22Rv1 (cell line): ENCODE measurements around the gene PDGFRA.

Experiments used
- H3K27ac ChIP-seq: fragments of 450-650 bp; 2 replicates; pipeline ENCODE4 v1.5.1; 2017
- ZFX ChIP-seq: fragments of 450-650 bp; IDR thresholded peaks from 2 replicates; pipeline ENCODE4 v1.6.1; 2017; ENCODE audit warnings: antibody characterized with exemption, borderline replicate concordance
- TF ChIP-seq, protein P1 (sequence below): fragments of 450-650 bp; IDR thresholded peaks from 2 replicates; pipeline ENCODE4 v1.5.1; 2017; ENCODE audit warnings: mild to moderate bottlenecking

PDGFRA gene

DNA sequence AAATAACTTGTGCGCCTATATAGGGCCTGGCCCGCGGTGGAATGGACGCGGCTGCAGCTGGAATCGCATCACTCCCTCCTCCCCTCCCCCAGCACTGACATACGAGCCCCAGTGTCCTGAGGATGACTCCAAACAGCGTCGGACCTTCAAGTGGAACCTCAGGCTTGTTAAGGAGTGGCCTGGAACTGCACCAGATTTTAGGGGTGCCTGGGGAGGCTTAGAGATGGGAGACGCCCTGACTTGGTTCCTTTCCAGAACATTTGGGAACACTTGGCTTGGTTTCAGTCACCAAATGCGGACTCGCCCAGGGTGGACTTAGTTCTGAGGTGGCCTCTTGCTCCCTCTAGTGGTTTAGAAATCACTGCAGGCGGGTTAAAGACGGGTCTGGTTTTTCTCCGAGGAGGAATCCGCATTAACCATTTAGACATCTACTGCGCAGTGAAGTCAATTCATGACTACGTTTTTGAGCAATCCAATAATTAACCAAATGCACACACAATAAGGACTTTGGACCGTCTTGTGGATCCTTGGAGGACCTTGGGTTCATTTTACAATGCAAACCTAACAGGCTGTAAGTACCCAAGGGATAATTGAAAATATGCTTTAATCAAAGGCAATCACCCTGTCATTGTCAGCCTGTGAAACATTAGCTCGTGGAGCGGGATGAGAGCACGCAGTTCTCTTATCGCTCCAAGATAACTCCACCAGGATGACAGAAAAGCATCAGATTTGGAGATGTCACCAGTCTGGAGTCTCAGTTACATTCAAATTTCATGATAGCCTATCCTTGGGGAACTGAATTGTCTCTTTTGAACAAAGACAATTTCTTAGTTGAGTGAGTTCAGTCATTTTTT, 11.2 kb upstream of the PDGFRA start:
- H3K27ac ChIP-seq = no peak overlapping the region
- TF ChIP-seq ZFX = no peak
- TF ChIP-seq, protein P1, sequence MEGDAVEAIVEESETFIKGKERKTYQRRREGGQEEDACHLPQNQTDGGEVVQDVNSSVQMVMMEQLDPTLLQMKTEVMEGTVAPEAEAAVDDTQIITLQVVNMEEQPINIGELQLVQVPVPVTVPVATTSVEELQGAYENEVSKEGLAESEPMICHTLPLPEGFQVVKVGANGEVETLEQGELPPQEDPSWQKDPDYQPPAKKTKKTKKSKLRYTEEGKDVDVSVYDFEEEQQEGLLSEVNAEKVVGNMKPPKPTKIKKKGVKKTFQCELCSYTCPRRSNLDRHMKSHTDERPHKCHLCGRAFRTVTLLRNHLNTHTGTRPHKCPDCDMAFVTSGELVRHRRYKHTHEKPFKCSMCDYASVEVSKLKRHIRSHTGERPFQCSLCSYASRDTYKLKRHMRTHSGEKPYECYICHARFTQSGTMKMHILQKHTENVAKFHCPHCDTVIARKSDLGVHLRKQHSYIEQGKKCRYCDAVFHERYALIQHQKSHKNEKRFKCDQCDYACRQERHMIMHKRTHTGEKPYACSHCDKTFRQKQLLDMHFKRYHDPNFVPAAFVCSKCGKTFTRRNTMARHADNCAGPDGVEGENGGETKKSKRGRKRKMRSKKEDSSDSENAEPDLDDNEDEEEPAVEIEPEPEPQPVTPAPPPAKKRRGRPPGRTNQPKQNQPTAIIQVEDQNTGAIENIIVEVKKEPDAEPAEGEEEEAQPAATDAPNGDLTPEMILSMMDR = peak; percentile 88

DNA sequence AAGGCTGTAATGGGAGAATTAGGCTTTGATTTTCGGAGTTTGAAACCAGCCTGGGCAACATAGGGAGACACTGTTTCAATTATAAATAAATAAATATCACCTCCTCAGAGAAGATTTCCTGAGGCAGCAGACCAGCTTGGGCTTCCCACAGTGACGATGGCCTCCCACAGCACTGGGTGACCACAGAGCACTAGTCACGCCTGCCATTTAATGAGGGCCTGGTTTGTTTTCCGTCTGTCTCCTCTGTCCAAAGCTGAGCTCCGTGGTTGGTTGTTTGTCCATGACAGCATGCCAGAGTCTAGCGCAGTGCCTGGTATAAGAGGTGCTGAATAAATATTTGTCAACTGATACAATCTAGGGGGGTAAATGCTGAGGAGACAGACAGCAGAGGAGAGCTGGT, 10.4 kb upstream of the PDGFRA start:
- no peak for TF ChIP-seq ZFX
- TF ChIP-seq, protein P1 = no peak
- no peak overlapping the region for H3K27ac ChIP-seq

DNA sequence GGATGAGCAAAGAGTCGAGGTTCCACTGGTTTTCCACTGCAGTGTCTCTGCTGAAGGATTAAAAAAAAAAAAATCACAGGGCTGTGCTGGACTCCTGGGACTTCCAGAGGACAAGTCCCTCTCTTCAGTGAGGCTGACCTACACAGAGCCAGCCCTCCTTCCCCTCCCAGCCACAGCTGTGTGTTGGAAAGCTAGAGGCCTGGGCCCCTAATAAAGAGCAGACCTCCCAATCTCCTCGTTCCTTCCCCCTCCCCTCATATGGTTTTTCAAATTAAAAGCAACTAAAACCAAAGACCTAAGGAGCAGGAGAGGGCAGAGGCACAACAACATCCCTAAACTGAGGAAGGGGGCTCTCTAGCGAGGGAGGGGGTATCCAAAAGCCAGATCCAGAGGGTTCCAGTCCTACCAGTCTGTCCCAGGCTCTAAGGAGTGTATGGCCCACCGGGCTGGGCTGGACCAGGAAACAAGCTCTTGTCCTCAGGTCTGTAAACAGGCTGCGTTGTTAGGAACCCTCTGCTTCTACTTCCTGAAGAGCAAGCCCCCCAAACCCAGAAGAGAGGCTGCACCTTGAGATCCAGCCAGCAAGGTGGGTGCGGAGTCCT, 4.0 kb upstream of the PDGFRA start:
- H3K27ac ChIP-seq = no peak overlapping the region
- TF ChIP-seq ZFX = no peak
- TF ChIP-seq, protein P1 = no peak

DNA sequence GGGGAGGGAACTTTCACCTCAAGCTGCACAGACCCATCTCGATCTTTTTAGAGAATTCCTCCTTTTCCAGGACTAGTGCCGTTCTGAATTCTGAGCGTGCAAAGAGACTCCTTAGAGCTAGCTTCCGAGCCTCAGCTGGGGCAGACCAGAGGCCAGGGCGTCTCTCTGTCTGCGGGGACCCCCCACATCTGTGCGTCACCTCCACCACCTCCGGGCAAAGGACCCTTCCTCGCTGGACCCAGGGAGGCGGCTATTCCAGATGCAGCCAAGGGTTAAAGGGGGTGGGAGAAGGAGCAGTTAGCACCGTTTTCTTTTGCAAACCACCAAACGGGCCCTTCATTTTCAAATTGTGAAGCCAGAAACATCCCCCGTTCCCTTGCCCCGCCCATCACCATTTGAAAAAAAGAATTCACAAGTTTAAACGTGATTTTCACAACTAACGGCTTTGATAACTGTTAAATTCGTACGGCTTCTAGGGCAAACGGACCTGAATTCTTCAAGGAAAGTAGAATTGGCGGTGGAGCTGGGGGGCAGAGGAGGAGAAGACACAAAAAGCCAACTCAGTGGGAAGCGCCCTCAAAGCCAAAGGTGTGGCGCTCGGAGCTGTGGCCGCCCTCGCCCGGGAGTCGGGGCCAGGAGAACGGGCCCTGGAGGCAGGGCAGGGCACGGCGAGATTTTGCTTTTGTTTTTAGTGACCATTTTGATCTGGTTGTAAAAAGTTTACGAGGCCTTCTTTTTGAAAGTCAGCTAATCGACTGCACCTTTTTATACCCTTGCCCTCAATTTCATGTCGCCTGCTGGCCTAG, 3.3 kb upstream of the PDGFRA start:
- no peak overlapping the region for H3K27ac ChIP-seq
- TF ChIP-seq ZFX = no peak
- TF ChIP-seq, protein P1 = no peak

DNA sequence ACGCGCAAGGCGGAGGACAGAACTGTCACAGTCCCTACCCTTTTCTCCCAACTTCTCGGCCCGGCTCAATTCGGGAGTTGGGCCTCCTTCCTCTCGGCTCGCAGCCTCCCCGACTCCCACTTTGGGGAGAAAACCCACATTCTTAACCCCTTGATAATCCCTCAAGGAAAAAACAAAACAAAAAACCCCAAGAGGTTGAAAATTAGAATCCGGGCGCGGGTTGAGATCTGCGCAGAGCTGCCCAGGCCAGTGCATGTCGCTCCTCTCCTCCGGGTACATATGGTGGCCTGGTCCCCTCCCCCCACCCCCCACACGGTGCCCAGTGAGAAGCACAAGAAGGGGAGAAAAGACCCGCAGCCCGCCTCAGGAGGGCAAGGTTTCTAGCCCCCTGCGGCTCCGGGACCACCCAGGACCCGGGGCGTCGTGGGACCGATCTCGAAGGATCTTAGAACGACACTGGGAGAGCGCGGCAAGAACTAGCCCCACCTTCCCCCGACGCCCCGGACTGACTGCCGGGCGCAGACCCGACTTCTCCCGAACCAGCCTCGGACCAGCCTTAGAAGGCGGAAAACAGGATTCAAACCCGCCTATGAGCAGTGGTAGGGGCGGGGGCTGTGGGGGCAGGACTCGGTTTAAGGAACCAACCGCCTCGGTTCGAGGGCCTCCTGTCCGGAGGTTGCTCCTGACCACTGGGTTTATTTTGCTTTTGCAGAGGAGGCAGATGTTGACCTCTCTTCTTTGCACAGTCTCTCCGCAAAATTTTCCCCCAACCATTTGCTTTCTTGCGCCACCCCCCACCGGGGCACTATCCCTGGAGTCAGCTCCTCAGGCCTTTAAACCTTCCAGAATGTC, 2.5 kb upstream of the PDGFRA start:
- no peak for TF ChIP-seq ZFX
- TF ChIP-seq, protein P1 = no peak
- H3K27ac ChIP-seq = no peak overlapping the region

DNA sequence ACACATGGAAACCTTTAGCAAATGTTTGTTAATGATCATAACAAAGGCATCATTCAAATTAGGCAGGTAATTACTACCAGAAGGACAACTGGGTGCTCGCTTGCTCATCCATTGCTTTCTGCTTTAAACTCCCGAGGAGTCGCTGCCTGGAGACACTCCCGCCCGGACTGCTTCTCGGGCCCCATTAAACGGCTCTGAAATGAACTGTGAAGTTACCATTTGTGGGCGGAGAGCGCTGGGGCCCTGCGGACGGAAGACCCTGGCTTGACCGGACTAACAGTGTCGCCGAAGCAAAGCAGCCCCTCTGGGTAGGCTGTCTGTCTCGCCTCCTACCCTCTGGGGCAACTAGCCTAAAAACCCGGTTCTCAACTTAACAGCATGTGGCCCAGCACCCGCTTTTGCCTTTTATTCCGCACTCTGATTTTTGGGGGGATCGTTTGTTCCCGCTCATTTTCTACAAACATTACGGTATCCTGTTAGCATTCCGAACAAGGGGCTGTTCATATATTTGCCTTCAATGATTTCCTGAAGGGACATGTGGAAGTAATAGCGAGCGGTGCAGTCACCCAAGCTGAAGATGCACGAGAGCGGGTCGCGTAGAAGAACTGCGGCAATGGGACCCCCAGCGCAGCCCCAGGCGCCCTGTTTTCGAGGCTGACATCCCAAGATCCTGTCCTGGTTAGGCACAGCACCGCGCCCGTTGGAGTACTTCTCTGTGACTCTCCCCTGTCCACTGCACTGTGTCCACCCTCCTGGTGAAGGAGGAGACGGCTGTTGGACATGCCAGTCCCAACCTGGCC, 1.6 kb upstream of the PDGFRA start:
- no peak overlapping the region for H3K27ac ChIP-seq
- no peak for TF ChIP-seq ZFX
- TF ChIP-seq, protein P1 = no peak
